Mesendoderm (in vitro differentiated cells): ENCODE data around the gene NSMCE1.

ENCODE experiments used
- DNase-seq: peaks from one replicate; pipeline ENCODE4 v3.0.0; 2013
- H2AK5ac ChIP-seq: 2 replicates; pipeline ENCODE4 v1.6.1; 2013; ENCODE audit warnings: low read length, inconsistent platforms
- H2BK120ac ChIP-seq: 2 replicates; pipeline ENCODE4 v1.6.1; 2013; ENCODE audit warnings: low read depth, mild to moderate bottlenecking, low read length, moderate library complexity, mixed read lengths
- H2BK15ac ChIP-seq: replicated peaks from 2 replicates; pipeline ENCODE4 v1.6.1; 2013; ENCODE audit warnings: low read depth, mild to moderate bottlenecking, moderate library complexity
- H2BK5ac ChIP-seq: 2 replicates; pipeline ENCODE4 v1.6.1; 2013; ENCODE audit warnings: low read length, inconsistent platforms
- H3K18ac ChIP-seq: 2 replicates; pipeline ENCODE4 v1.6.1; 2013; ENCODE audit warnings: mild to moderate bottlenecking, low read length, mixed read lengths
- H3K23ac ChIP-seq: one replicate; pipeline ENCODE4 v1.6.1; 2013; ENCODE audit warnings: low read length
- H3K27ac ChIP-seq: 2 replicates; pipeline ENCODE4 v1.5.1; 2013; ENCODE audit warnings: low read depth, mild to moderate bottlenecking, inconsistent platforms, low read length, moderate library complexity
- H3K27me3 ChIP-seq: 2 replicates; pipeline ENCODE4 v1.6.1; 2013; ENCODE audit warnings: low read length, control low read depth, mild to moderate bottlenecking, inconsistent platforms; ENCODE audit not compliant: insufficient read depth, poor library complexity
- H3K36me3 ChIP-seq: 2 replicates; pipeline ENCODE4 v1.6.1; 2013; ENCODE audit warnings: low read length, inconsistent platforms; ENCODE audit not compliant: control insufficient read depth, insufficient read depth
- H3K4ac ChIP-seq: one replicate; pipeline ENCODE4 v1.6.1; 2013; ENCODE audit warnings: low read depth, mild to moderate bottlenecking, low read length, moderate library complexity
- H3K4me1 ChIP-seq: 2 replicates; pipeline ENCODE4 v1.6.1; 2013; ENCODE audit warnings: low read depth, low read length, inconsistent platforms; ENCODE audit not compliant: control insufficient read depth
- H3K4me2 ChIP-seq: 2 replicates; pipeline ENCODE4 v1.6.1; 2013; ENCODE audit warnings: low read length
- H3K4me3 ChIP-seq: 2 replicates; pipeline ENCODE4 v1.5.1; 2013; ENCODE audit warnings: mild to moderate bottlenecking, low read length
- H3K56ac ChIP-seq: one replicate; pipeline ENCODE4 v1.6.1; 2013; ENCODE audit warnings: low read length
- H3K79me1 ChIP-seq: 2 replicates; pipeline ENCODE4 v1.6.1; 2013; ENCODE audit warnings: low read length, inconsistent platforms
- H3K79me2 ChIP-seq: 2 replicates; pipeline ENCODE4 v1.6.1; 2013; ENCODE audit warnings: mild to moderate bottlenecking, low read length; ENCODE audit not compliant: control insufficient read depth, insufficient read depth
- H3K9ac ChIP-seq: 2 replicates; pipeline ENCODE4 v1.6.1; 2013; ENCODE audit warnings: low read length, inconsistent platforms
- H4K5ac ChIP-seq: one replicate; pipeline ENCODE4 v1.6.1; 2013; ENCODE audit warnings: low read length
- H4K8ac ChIP-seq: one replicate; pipeline ENCODE4 v1.6.1; 2013; ENCODE audit warnings: low read depth, mild to moderate bottlenecking, control low read depth, low read length, moderate library complexity
- WGBS: extraction: QIAGEN DNeasy Blood & Tissue Kit; methylation state at CpG from one replicate; pipeline ENCODE4 v1.1.7; 2013; ENCODE audit warnings: low lambda C conversion rate, missing lambda C conversion rate; ENCODE audit not compliant: insufficient coverage; ENCODE audit errors: extremely low coverage; 5-methylcytosine and 5-hydroxymethylcytosine counted together

NSMCE1 gene

DNA sequence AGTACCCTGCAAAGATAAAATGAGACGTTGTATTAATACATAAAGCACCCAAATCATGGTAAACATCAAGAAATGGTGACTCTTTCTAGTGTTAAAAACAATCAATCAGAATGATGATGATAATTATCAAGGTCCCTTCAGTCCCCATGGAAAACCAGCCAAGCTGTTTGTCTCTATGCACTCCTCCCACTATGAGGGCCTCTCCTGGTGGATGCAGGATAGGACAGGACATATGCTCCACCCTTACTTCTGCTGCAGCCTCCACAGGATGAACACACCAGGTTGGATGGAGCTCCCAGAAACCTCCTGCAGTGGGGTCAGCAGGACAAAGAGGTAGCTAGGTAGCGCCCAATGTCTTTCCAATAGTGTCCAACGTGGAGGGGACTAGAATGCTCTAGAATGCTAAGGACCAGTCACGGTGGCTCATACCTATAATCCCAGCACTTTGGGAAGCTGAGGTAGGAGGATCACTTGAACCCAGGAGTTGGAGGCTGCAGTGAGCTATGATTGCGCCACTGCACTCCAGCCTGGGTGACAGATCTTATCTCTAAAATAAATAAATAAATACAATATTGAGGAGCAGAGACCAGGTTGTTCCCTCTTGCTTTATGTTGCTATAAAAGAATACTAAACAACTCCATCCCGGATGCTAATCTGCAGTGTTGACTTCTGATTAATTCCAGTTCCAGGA, 75.1 kb downstream of the NSMCE1 start:
- Histone ChIP-seq H3K4me2 (no peak overlapping the region), H4K8ac (no peak overlapping the region), H3K56ac (no peak overlapping the region), H2BK120ac (no peak overlapping the region), H3K36me3 (no peaks in the 10 kb centered on the region), H3K27ac (no peak overlapping the region), H2AK5ac (no peak overlapping the region), H3K23ac (no peak overlapping the region), H3K4ac (no peak overlapping the region), H3K18ac (no peak overlapping the region), H3K79me2 (no peaks in the 10 kb centered on the region), H3K4me1 (peaks cover 4% of the 10 kb centered on the region), H2BK5ac (no peak overlapping the region), H4K5ac (no peak overlapping the region), H3K27me3 (no peaks in the 10 kb centered on the region), H3K4me3 (no peak overlapping the region), H2BK15ac (no peak overlapping the region), H3K79me1 (no peaks in the 10 kb centered on the region), H3K9ac (no peak overlapping the region)
- no CpG with 5 or more reads among the region's 6 CpGs for WGBS
- DNase-seq, result peak; percentile 48

DNA sequence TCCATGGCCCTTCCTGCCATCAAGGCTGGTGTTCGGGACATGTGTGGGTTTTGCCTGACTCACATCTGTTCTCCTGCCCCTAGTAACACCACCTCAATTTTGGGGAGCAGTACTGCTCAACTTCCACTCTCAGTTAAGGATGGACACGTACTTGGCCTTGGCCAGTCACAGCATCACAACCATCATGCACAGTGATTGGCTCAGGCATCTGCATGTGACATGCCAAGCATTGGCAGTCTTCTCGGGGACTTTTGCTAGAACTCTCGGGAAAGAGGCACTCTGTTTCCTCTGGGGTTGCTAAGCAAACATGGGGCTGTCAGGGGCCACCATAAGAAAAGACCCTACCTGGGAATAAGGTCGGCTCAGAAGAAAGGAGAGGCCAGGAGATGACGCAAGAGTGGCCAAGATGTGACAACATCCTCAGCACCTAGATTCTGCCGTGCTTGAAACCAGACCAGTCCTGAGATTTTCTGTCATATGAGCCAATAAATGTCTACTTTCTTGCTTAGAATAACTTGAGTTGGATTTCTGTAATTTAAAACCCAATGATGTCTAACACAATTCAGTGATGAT, 77.1 kb downstream of the NSMCE1 start:
- Histone ChIP-seq H4K5ac (no peak overlapping the region), H2AK5ac (no peak overlapping the region), H3K36me3 (no peaks in the 10 kb centered on the region), H3K4ac (no peak overlapping the region), H3K56ac (no peak overlapping the region), H3K23ac (no peak overlapping the region), H3K27me3 (no peaks in the 10 kb centered on the region), H2BK15ac (no peak overlapping the region), H3K18ac (no peak overlapping the region), H3K4me1 (no peaks in the 10 kb centered on the region), H3K4me2 (no peak overlapping the region), H4K8ac (no peak overlapping the region), H2BK120ac (no peak overlapping the region), H2BK5ac (no peak overlapping the region), H3K79me1 (no peaks in the 10 kb centered on the region), H3K4me3 (no peak overlapping the region), H3K27ac (no peak overlapping the region), H3K9ac (no peak overlapping the region), H3K79me2 (no peaks in the 10 kb centered on the region)
- no CpG with 5 or more reads among the region's 7 CpGs for WGBS
- DNase-seq, result peak; percentile 23

DNA sequence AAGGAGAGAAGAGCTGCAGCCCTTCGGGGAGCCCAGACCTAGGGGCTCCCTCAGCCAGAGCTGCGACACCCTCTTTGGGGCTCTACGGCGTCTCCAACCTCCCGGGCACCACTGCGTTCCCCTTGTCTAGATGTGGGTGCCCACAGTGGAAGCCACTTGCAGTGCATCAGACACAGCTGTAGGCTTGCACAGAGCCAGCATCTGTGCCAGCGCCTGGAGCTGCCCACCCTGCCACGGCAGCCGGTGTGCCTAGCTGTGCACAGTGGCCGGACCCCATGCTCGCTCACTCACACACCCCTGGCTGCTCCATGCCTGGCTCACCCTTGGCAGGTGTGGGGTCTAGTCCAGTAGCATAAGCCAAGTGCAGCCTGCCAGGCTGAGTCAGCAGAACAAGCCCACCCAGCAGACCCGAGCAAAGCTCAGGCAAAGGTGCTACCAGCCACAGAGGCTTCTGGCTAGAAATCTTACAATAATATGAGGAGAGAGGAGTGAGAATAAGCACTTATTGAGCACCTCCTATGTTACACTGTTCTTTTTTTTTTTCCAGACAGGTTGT, 78.2 kb downstream of the NSMCE1 start:
- Histone ChIP-seq H3K4me1 (no peaks in the 10 kb centered on the region), H2BK120ac (no peak overlapping the region), H3K27me3 (no peaks in the 10 kb centered on the region), H3K9ac (no peak overlapping the region), H3K4me3 (no peak overlapping the region), H4K5ac (no peak overlapping the region), H2AK5ac (no peak overlapping the region), H3K4me2 (no peak overlapping the region), H3K23ac (no peak overlapping the region), H3K36me3 (no peaks in the 10 kb centered on the region), H2BK5ac (no peak overlapping the region), H2BK15ac (no peak overlapping the region), H4K8ac (no peak overlapping the region), H3K27ac (no peak overlapping the region), H3K79me1 (no peaks in the 10 kb centered on the region), H3K56ac (no peak overlapping the region), H3K4ac (no peak overlapping the region), H3K79me2 (no peaks in the 10 kb centered on the region), H3K18ac (no peak overlapping the region)
- WGBS, result no CpG with 5 or more reads among the region's 12 CpGs
- DNase-seq, result no peak

DNA sequence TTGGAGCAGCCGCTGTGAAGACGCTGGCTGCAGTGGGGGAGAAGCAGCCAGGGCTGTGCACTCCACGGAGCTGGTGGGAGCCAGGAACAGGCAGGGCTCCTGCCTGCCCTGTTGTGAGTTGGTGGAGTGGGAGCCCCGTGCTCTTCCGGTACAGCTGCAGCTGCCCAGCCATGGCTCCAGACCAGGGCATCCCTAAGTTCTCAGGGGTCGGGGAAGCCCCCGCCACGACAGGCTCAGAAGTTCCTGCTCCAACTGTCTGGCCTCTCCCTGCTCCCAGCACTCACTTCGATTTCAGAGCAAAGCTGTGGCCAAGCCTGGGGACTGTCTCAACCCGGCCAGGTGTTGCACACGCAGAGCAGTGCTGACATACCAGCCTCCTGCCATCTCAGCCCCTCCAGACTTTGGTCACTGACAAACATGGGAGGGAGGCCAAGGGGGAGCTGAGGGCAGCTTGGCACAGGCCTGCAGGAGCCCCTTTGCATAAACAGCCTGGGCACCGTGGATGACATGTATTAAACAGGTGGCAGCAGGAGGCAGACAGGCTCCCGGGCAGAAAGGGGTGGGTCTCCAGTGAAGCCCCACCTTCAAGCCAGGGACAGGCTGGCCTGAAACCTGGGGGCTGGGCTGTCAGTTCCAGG, 79.1 kb downstream of the NSMCE1 start:
- peak; percentile 21 for DNase-seq
- Histone ChIP-seq H3K27ac (no peak overlapping the region), H2BK120ac (no peak overlapping the region), H3K18ac (no peak overlapping the region), H4K8ac (no peak overlapping the region), H2BK15ac (no peak overlapping the region), H3K4me2 (no peak overlapping the region), H3K79me1 (no peaks in the 10 kb centered on the region), H3K79me2 (no peaks in the 10 kb centered on the region), H2BK5ac (no peak overlapping the region), H3K27me3 (no peaks in the 10 kb centered on the region), H3K23ac (no peak overlapping the region), H3K36me3 (no peaks in the 10 kb centered on the region), H3K56ac (peak overlapping the region; percentile 34), H3K4me3 (no peak overlapping the region), H2AK5ac (no peak overlapping the region), H4K5ac (no peak overlapping the region), H3K9ac (no peak overlapping the region), H3K4me1 (no peaks in the 10 kb centered on the region), H3K4ac (no peak overlapping the region)
- WGBS, result no CpG with 5 or more reads among the region's 13 CpGs

DNA sequence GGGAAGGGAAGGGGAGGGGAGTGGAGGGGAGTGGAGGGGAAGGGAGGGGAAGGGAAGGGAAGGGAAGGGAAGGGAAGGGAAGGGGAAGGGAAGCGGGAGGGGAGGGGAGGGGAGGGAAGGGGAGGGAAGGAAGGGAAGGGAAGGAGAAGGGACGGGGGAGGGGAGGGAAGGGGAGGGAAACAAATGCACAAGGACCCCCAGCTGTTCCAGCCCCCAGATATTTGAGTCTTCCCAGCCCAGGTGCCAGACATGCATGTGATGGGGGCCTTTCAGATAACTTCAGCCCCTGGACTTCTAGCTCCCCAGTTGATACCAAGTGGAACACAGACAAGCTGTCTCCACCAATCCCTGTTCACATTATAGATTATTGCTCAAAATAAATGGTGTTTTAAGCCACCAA, 79.9 kb downstream of the NSMCE1 start:
- no peak overlapping the region for H3K23ac ChIP-seq

More for the DNA sequence above, 79.9 kb downstream of the NSMCE1 start:
- Histone ChIP-seq H4K5ac (no peak overlapping the region), H2BK120ac (no peak overlapping the region), H2BK5ac (no peak overlapping the region), H3K56ac (no peak overlapping the region), H3K4me3 (no peak overlapping the region), H3K4me1 (no peaks in the 10 kb centered on the region), H3K79me2 (no peaks in the 10 kb centered on the region), H3K79me1 (no peaks in the 10 kb centered on the region), H3K4me2 (no peak overlapping the region), H3K18ac (no peak overlapping the region), H2BK15ac (no peak overlapping the region), H3K4ac (no peak overlapping the region), H3K27ac (no peak overlapping the region), H4K8ac (no peak overlapping the region), H3K36me3 (no peaks in the 10 kb centered on the region), H3K9ac (no peak overlapping the region), H2AK5ac (no peak overlapping the region), H3K27me3 (no peaks in the 10 kb centered on the region)
- no CpG with 5 or more reads among the region's 2 CpGs for WGBS
- DNase-seq, result no peak
